Suppressor macrophage (primary cell): Measurements from ENCODE around the gene COL8A1.
A peak's percentile ranks its signal among the peaks of the same experiment; 100 is the strongest.

Source experiments
- DNase-seq, 4 experiments: peaks; one replicate each; pipeline ENCODE4 v3.0.0-alpha.2; 2020 to 2022

The COL8A1 gene

DNA sequence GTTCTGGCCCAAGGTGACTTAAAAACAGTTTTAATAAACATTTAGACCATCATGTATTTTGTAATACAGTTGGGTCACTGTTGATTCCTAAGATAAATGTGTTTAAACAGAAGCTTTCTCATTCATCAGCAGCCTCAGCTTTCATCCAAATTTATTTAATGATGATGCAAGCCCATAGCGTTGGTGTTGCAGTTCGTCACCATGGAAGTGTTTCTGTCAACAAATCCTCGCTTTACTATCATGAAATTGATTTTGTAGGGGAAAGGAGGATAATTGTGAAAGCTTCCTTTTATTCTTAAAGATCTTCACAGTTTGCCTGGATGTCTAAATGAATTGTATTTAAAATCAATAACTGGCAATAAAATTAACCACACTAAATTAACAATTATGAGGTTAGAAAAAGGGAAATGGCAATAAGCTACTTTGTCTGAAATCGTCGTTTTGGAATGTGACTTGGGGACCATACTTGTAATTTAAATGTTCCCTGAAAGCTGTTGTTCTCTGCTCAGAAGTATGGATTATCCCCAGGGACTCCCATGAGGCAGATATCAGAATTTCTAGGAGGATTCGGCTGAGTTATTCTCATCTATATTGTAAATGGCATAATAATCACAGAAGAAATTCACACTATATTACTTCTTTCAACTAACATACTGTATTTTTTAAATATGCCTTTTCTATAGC, 208.2 kb downstream of the COL8A1 start:
- DNase-seq: peak; percentile 21 to 64 (median 50)

DNA sequence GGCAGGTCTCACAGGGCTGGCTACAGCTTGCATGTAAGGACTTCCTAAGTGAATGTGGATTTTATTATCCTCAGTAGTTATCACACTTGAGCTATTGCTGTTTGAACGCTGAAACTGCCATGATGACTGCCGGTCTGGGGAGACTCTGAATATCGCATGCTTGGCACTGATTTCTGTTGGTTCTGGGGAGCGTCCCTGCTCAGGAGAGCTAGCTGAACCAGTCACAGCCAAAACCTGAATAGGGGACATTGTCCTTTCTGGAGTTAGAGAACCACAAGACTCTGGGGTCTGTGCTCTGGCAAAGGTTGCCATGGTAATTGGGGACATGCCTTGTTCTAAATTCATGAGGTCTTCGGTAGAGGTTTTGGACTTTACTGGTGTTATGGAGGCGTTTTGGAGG, 210.0 kb downstream of the COL8A1 start:
- no peak for DNase-seq
